Body of pancreas (tissue), 4 donors: Measurements from ENCODE around the gene NEDD4L. TPM values are rescaled to one million over a fixed set of nuclear protein-coding genes. Genes with fewer than 3 reads are reported as not detected.
A peak's percentile ranks its signal among the peaks of the same experiment; 100 is the strongest.

ENCODE experiments used
- ATAC-seq: fragments of 150-250 bp; one replicate; pipeline ENCODE4 v1.9.1; 2016
- DNase-seq, 4 donors: peaks; one replicate each; pipeline ENCODE4 v3.0.0-alpha.2; 2019
- H3K27ac ChIP-seq, 4 donors: fragments of 200-600 bp; sonication (generic); 1 replicate in 3 of 4; 2 replicates in 1 of 4; pipeline versions ENCODE4 v1.5.1 to v1.6.1; 2016 to 2019; ENCODE audit warnings: mild to moderate bottlenecking in 1 of 4, mixed read lengths in 1 of 4, moderate library complexity in 1 of 4
- H3K27me3 ChIP-seq, 2 donors: fragments of 200-600 bp; sonication (generic); one replicate each; pipeline ENCODE4 v1.6.0; 2016; ENCODE audit warnings: mild to moderate bottlenecking in 1 of 2
- H3K36me3 ChIP-seq, 2 donors: fragments of 200-600 bp; sonication (generic); replicated peaks in 1 of 2; 2 replicates each; pipeline ENCODE4 v1.5.1; 2016; ENCODE audit warnings: low read depth in 2 of 2; ENCODE audit not compliant: insufficient read depth in 1 of 2
- H3K4me1 ChIP-seq: fragments of 200-600 bp; sonication (generic); one replicate; pipeline ENCODE4 v1.6.0; 2016
- H3K4me3 ChIP-seq, 2 donors: fragments of 200-600 bp; sonication (generic); 1 replicate in 1 of 2; 2 replicates in 1 of 2; pipeline ENCODE4 v1.5.1; 2016 to 2019
- H3K9me3 ChIP-seq, 3 donors: fragments of 200-600 bp; sonication (generic); 1 replicate in 2 of 3; 2 replicates in 1 of 3; pipeline ENCODE4 v1.5.1; 2016
- POLR2A ChIP-seq, 3 donors: fragments of 450-650 bp; IDR thresholded peaks; one replicate each; pipeline ENCODE4 v1.6.1; 2016; ENCODE audit warnings: antibody characterized with exemption in 3 of 3, mild to moderate bottlenecking in 2 of 3
- WGBS, 2 donors: methylation state at CpG; one replicate each; pipeline ENCODE4 v1.1.5; 2017; 5-methylcytosine and 5-hydroxymethylcytosine counted together
- intact Hi-C: fragments of 100-400 bp; cut with DNase I; formaldehyde crosslinking; loops from one replicate; pipeline ENCODE4 v1.15.1; 2023
- total RNA-seq, 2 donors: library from RNA; depleted of rRNA; stranded (reverse); fragments of >200 nt; gene quantifications; one replicate each; pipeline ENCODE4 v1.1.0, GENCODE V29; 2016
- TF ChIP-seq, protein P1 (sequence below), 7 experiments: fragments of 450-650 bp in 4 of 7; fragments of 200-600 bp in 3 of 7; sonication (generic) in 3 of 7; IDR thresholded peaks; one replicate each; pipeline ENCODE4 v1.5.1; 2016 to 2019; ENCODE audit warnings: antibody characterized with exemption in 7 of 7

NEDD4L gene
- total RNA-seq, 2 donors from 2014 or later = 105 to 108 TPM

DNA sequence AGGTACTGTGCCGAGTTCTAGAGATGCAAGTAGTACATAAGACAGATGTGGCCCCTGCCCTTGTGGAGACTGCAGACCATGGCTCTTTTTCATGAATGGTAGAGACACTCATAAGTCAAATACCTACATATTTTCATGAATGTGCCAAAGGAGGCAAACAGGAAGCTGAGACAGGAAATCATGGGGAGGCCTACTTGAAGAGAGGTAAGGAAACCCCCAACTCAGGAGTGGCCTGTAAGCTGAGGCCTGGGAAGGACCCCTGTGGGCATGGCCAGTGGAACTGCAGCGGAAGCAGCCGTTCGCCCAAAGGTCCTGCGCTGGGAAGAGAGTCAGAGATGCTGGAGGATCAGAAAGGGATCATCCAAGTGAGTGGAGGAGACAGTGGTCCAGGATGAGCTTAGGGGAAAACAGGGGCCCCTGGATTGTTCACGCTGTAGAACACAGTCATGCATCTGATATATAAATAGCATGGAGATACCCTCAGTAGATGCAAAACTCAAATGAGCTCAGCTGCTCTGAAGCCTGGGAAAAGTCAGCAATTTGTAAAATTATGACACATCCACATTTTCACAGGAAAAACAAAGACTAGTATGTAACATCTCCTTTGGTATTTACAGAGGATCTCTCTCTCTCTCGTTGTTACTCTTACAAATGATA, 228.9 kb downstream of the NEDD4L start:
- DNase-seq = no peak
- WGBS, 2 donors = 80 to 85% methylated on average over 7 of the region's 7 CpGs
- intact Hi-C loops = no loop called here
- Histone ChIP-seq H3K4me3 (no peak overlapping the region), H3K27me3 (no peaks in the 10 kb centered on the region), H3K4me1 (peaks cover 68% of the 10 kb centered on the region), H3K36me3 (no peaks in the 10 kb centered on the region), H3K27ac (no peak overlapping the region), H3K9me3 (no peaks in the 10 kb centered on the region)
- no peak for ATAC-seq
- TF ChIP-seq, protein P1, sequence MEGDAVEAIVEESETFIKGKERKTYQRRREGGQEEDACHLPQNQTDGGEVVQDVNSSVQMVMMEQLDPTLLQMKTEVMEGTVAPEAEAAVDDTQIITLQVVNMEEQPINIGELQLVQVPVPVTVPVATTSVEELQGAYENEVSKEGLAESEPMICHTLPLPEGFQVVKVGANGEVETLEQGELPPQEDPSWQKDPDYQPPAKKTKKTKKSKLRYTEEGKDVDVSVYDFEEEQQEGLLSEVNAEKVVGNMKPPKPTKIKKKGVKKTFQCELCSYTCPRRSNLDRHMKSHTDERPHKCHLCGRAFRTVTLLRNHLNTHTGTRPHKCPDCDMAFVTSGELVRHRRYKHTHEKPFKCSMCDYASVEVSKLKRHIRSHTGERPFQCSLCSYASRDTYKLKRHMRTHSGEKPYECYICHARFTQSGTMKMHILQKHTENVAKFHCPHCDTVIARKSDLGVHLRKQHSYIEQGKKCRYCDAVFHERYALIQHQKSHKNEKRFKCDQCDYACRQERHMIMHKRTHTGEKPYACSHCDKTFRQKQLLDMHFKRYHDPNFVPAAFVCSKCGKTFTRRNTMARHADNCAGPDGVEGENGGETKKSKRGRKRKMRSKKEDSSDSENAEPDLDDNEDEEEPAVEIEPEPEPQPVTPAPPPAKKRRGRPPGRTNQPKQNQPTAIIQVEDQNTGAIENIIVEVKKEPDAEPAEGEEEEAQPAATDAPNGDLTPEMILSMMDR (IDR thresholded peaks at IDR 0.05) = no peak
- no peak for TF ChIP-seq POLR2A (IDR thresholded peaks at IDR 0.05)

DNA sequence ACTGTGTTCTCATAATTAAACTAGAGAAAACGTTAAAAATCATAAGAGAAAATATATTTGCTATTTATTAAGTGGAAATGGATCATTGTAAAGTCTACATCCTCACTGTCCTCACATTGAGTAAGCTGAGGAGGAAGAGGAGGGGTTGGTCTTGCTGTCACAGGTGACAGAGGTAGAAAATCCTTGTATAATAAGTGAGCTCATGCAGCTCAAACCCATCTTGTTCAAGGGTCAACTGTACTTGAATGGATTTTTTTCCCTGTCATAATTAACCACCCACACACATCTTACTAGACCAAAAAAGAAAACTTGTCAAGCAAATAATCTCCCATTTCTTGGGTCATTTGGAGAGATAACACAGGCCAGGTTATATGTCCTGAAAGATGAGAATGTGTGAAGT, 231.2 kb downstream of the NEDD4L start:
- 35 to 82% methylated on average over 1 of the region's 1 CpG for WGBS, 2 donors
- H3K36me3 ChIP-seq = no peaks in the 10 kb centered on the region
- TF ChIP-seq, protein P1 (IDR thresholded peaks at IDR 0.05) = no peak
- no peak for TF ChIP-seq POLR2A (IDR thresholded peaks at IDR 0.05)
- H3K27ac ChIP-seq = no peak overlapping the region
- H3K9me3 ChIP-seq = no peaks in the 10 kb centered on the region
- peaks cover 60% of the 10 kb centered on the region for H3K4me1 ChIP-seq
- H3K4me3 ChIP-seq = no peak overlapping the region
- DNase-seq = no peak
- no peak for ATAC-seq
- intact Hi-C loops = no loop called here
- no peaks in the 10 kb centered on the region for H3K27me3 ChIP-seq

DNA sequence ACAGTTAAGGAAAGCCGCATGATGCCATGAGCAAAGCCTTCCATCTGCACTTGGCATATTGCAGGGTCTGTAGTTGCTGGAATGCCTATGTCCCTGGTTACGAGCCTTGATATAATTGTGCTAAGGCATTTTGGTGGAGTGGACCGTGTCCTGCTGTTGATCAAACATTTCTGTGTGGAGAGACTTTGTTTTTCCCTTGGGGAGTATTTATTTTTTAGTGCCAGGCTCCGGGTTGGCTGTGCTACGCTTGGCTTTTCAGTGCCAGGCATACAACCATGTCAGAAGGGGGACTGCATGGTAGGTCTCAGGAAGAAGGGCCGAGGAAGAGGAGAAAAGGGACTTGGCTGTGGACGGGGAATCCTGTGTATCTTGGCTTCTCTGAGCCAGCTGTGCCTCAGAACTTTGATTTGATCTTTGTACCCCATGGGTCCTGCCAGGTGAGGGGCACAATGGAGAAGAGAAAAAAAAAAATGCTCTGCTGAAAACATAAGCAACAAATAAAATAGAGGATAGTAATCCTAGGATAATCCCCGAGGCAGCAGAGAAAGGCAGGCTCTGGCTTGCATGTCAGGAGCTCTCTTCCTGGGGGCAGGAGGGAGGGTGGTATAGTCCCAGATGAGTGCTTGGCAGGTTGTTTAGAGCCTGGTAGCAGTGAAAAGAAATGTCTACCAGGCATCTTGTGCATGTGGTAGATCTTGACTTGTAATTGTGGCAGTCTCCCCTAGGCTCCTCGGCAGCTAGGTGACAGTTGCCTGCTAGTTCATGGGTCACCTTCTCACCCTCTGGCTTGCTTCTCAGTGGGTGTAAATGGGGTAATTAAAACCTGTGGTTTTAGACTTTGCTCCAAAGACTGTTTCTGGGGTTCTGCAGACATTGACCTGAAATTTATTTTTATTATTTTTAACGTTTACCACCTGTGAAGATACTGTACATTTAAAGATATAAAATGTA, 233.0 kb downstream of the NEDD4L start:
- H3K4me1 ChIP-seq = peaks cover 53% of the 10 kb centered on the region
- peak; percentile 43 for ATAC-seq
- WGBS, 2 donors = 17 to 40% methylated on average over 10 of the region's 10 CpGs
- no peak for DNase-seq
- no peaks in the 10 kb centered on the region for H3K9me3 ChIP-seq
- no peaks in the 10 kb centered on the region for H3K36me3 ChIP-seq
- no peak overlapping the region for H3K4me3 ChIP-seq
- H3K27ac ChIP-seq = peak overlapping the region; percentile 28 to 74 (median 55)
- H3K27me3 ChIP-seq = no peaks in the 10 kb centered on the region
- intact Hi-C loops = no loop called here
- TF ChIP-seq, protein P1 (IDR thresholded peaks at IDR 0.05) = no peak
- no peak for TF ChIP-seq POLR2A (IDR thresholded peaks at IDR 0.05)

DNA sequence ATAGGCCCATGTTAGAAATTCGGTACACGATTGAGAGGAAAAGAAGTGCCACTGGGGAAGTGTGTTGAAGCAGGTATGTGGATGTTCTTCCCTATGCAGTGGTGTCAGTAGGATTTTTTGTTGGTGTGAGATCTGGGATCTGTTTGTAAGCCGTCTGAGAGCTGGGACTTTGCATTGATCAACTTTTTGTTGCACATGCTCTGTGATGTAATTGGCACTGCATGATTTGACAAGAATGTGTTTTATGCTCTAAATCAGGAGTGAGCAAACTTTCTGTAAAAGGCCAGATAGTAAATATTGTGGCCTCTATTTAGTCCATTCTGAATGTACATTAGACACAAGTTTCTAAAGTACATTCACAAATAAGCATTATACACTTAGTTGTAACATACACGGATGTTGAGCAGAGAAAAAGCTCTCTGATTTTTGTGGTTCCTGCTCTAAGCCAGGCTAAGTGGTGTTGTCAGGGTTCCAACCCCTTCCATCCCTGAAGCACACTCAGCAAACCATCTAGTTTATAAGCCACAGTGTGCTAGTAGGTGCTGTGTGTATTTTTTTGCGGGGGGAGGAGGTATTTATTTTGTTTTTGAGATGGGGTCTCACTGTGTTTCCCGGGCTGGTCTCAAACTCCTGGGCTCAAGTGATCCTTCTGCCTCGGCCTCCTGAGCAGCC, 235.6 kb downstream of the NEDD4L start:
- H3K36me3 ChIP-seq = no peaks in the 10 kb centered on the region
- 80 to 87% methylated on average over 7 of the region's 7 CpGs for WGBS, 2 donors
- DNase-seq = no peak
- ATAC-seq = no peak
- TF ChIP-seq, protein P1 (IDR thresholded peaks at IDR 0.05) = no peak
- TF ChIP-seq POLR2A (IDR thresholded peaks at IDR 0.05) = no peak
- peak overlapping the region in 2 of 4 donors; percentile 19 to 32 for H3K27ac ChIP-seq
- intact Hi-C loops = no loop called here
- no peaks in the 10 kb centered on the region for H3K9me3 ChIP-seq
- H3K4me3 ChIP-seq = no peak overlapping the region
- no peaks in the 10 kb centered on the region for H3K27me3 ChIP-seq
- peaks cover 58% of the 10 kb centered on the region for H3K4me1 ChIP-seq
